SK-N-SH (cell line): ENCODE results near the gene PLCXD1. TPM values are rescaled to one million over a fixed set of nuclear protein-coding genes. Genes with fewer than 3 reads are reported as not detected.

Experiments used
- CTCF ChIA-PET: fragments of 300-600, 350-600 bp; formaldehyde crosslinking; extraction: SDS; loops from one replicate; lab custom pipeline; 2021; lab: Yijun Ruan, JAX
- POLR2A ChIA-PET: fragments of 350-600 bp; sonication (Branson Sonifier 250); formaldehyde crosslinking; extraction: SDS; loops from one replicate; lab custom pipeline; 2020; ENCODE audit warnings: antibody characterized with exemption, inconsistent platforms; lab: Yijun Ruan, JAX
- DNase-seq: peaks from one replicate; pipeline ENCODE4 v3.0.0; 2012
- H2AFZ ChIP-seq: fragments of 200-600 bp; sonication (generic); 2 replicates; pipeline ENCODE4 v1.8.1; 2016; ENCODE audit warnings: antibody characterized with exemption, mild to moderate bottlenecking, low read depth
- H3F3A ChIP-seq: fragments of 200-600 bp; sonication (generic); replicated peaks from 2 replicates; pipeline ENCODE3; 2016; ENCODE audit warnings: antibody characterized with exemption, mild to moderate bottlenecking; ENCODE audit not compliant: insufficient read depth
- H3K27ac ChIP-seq, 2 experiments: fragments of 200-500 bp in 1 of 2; fragments of 200-600 bp in 1 of 2; sonication (Bioruptor generic) in 1 of 2; sonication (generic), shearing (Covaris generic) in 1 of 2; 2 replicates each; pipeline versions ENCODE4 v1.5.1 to v1.6.1; 2014 to 2016; ENCODE audit warnings: low read depth in 2 of 2, inconsistent platforms in 1 of 2, low read length in 1 of 2, mild to moderate bottlenecking in 1 of 2, mixed read lengths in 1 of 2
- H3K27me3 ChIP-seq: fragments of 200-600 bp; sonication (generic), shearing (Covaris generic); 2 replicates; pipeline ENCODE4 v1.6.1; 2016; ENCODE audit warnings: mixed run types; ENCODE audit not compliant: insufficient read depth
- H3K36me3 ChIP-seq, 2 experiments: fragments of 200-500 bp in 1 of 2; fragments of 200-600 bp in 1 of 2; sonication (Bioruptor generic) in 1 of 2; sonication (generic) in 1 of 2; replicated peaks in 1 of 2; 2 replicates each; pipeline versions ENCODE3 to v1.5.1; 2014 to 2016; ENCODE audit warnings: low read length in 1 of 2, mild to moderate bottlenecking in 1 of 2; ENCODE audit not compliant: insufficient read depth in 2 of 2, control insufficient read depth in 1 of 2
- H3K4me1 ChIP-seq, 2 experiments: fragments of 200-500 bp in 1 of 2; fragments of 200-600 bp in 1 of 2; sonication (Bioruptor generic) in 1 of 2; sonication (generic), shearing (Covaris generic) in 1 of 2; 2 replicates each; pipeline versions ENCODE4 v1.5.1 to v1.6.1; 2014 to 2016; ENCODE audit warnings: low read depth in 1 of 2, low read length in 1 of 2, mixed run types in 1 of 2; ENCODE audit not compliant: insufficient read depth in 2 of 2, control insufficient read depth in 1 of 2
- H3K4me2 ChIP-seq: fragments of 200-600 bp; sonication (generic), shearing (Covaris generic); 2 replicates; pipeline ENCODE4 v1.6.1; 2017; ENCODE audit warnings: mixed run types
- H3K4me3 ChIP-seq, 2 experiments: fragments of 200-500 bp in 1 of 2; fragments of 200-600 bp in 1 of 2; sonication (Bioruptor generic) in 1 of 2; sonication (generic), shearing (Covaris generic) in 1 of 2; 2 replicates each; pipeline versions ENCODE4 v1.5.1 to v1.8.1; 2014 to 2016; ENCODE audit warnings: low read depth in 2 of 2, inconsistent platforms in 1 of 2, low read length in 1 of 2, mild to moderate bottlenecking in 1 of 2, mixed read lengths in 1 of 2, moderate library complexity in 1 of 2
- H3K79me2 ChIP-seq: fragments of 200-600 bp; sonication (generic); 2 replicates; pipeline ENCODE4 v1.8.1; 2017; ENCODE audit warnings: mild to moderate bottlenecking; ENCODE audit not compliant: insufficient read depth
- H3K9ac ChIP-seq: fragments of 200-600 bp; sonication (generic); 2 replicates; pipeline ENCODE4 v1.6.1; 2017; ENCODE audit warnings: mixed run types
- H3K9me2 ChIP-seq: fragments of 200-600 bp; sonication (generic); 2 replicates; pipeline ENCODE4 v1.6.1; 2017; ENCODE audit warnings: mixed run types
- H3K9me3 ChIP-seq: fragments of 200-600 bp; sonication (generic); 2 replicates; pipeline ENCODE4 v1.6.1; 2017; ENCODE audit warnings: mixed run types, mild to moderate bottlenecking, moderate library complexity
- H4K20me1 ChIP-seq: fragments of 200-600 bp; sonication (generic); 2 replicates; pipeline ENCODE4 v1.6.1; 2017; ENCODE audit warnings: mild to moderate bottlenecking, mixed run types; ENCODE audit not compliant: insufficient read depth
- ELF1 ChIP-seq: IDR thresholded peaks from 2 replicates; pipeline ENCODE4 v1.4.0; 2012
- FOXJ3 ChIP-seq: sonication (generic); formaldehyde crosslinking; IDR thresholded peaks from 2 replicates; pipeline ENCODE4 v1.5.1; 2020; ENCODE audit warnings: mild to moderate bottlenecking, missing genetic modification reagents
- FOXM1 ChIP-seq: IDR thresholded peaks from 2 replicates; pipeline ENCODE4 v1.4.0; 2012; ENCODE audit warnings: low read depth, mild to moderate bottlenecking
- MXI1 ChIP-seq: IDR thresholded peaks from 2 replicates; pipeline ENCODE4 v1.6.1; 2012; ENCODE audit warnings: mild to moderate bottlenecking, low read depth, low read length, improper control_type of control experiment
- REST ChIP-seq: IDR thresholded peaks from 2 replicates; pipeline ENCODE4 v1.6.1; 2012; ENCODE audit warnings: mild to moderate bottlenecking, low read depth, low read length, moderate library complexity
- RXRA ChIP-seq: IDR thresholded peaks from 2 replicates; pipeline ENCODE4 v1.4.0; 2012; ENCODE audit warnings: low read depth, mild to moderate bottlenecking, borderline replicate concordance
- TCF12 ChIP-seq: IDR thresholded peaks from 2 replicates; pipeline ENCODE4 v1.4.0; 2012
- WGBS: methylation state at CpG from one replicate; pipeline ENCODE4 v1.1.6; 2017; ENCODE audit warnings: low lambda C conversion rate; 5-methylcytosine and 5-hydroxymethylcytosine counted together
- polyA plus RNA-seq, 3 experiments: library from polyadenylated mRNA; depleted of rRNA; stranded (reverse); fragments of >200 nt; gene quantifications; 2 replicates each; pipeline ENCODE4 v1.2.3, GENCODE V29; 2012
- TF ChIP-seq, protein P1 (sequence below): fragments of 200-600 bp; sonication (generic); IDR thresholded peaks from 2 replicates; pipeline ENCODE4 v1.6.1; 2017; ENCODE audit warnings: antibody characterized with exemption, mild to moderate bottlenecking, moderate library complexity
- TF ChIP-seq, protein P2 (sequence below): IDR thresholded peaks from 2 replicates; pipeline ENCODE4 v1.4.0; 2012; ENCODE audit warnings: low read depth
- TF ChIP-seq, protein P3 (sequence below): fragments of 150-350 bp; IDR thresholded peaks from 2 replicates; pipeline ENCODE4 v1.6.1; 2016; ENCODE audit warnings: mild to moderate bottlenecking, low read depth, low read length

Gene PLCXD1
- polyA plus RNA-seq, 1 of the 3 experiments (the other 2 are of a cell fraction), result 14.8 TPM

GRCh38 chrX:350148-350533, 69.0 kb downstream of the PLCXD1 start:
- Histone ChIP-seq H3K27me3 (no peaks in the 10 kb centered on the region), H3K79me2 (no peaks in the 10 kb centered on the region), H2AFZ (no peak overlapping the region), H3K4me1 (no peaks in the 10 kb centered on the region; a peak in 1 of 4 replicates), H3K4me3 (no peak overlapping the region), H3K4me2 (no peak overlapping the region), H3K9me2 (no peaks in the 10 kb centered on the region), H3K27ac (no peak overlapping the region), H3F3A (no peaks in the 10 kb centered on the region), H3K9me3 (no peaks in the 10 kb centered on the region), H4K20me1 (no peaks in the 10 kb centered on the region), H3K9ac (no peak overlapping the region), H3K36me3 (peaks cover 0 to 3% of the 10 kb centered on the region in 2 experiments)
- POLR2A ChIA-PET, result no interaction called here
- no peak for DNase-seq
- 89% methylated on average over 12 of the region's 20 CpGs for WGBS
- CTCF ChIA-PET, result no interaction called here
- TF ChIP-seq TCF12 (no peak), MXI1 (no peak), FOXJ3 (CRISPR knock-in tag) (no peak), ELF1 (no peak), RXRA (no peak), FOXM1 (no peak), REST (no peak)
- TF ChIP-seq, protein P1, sequence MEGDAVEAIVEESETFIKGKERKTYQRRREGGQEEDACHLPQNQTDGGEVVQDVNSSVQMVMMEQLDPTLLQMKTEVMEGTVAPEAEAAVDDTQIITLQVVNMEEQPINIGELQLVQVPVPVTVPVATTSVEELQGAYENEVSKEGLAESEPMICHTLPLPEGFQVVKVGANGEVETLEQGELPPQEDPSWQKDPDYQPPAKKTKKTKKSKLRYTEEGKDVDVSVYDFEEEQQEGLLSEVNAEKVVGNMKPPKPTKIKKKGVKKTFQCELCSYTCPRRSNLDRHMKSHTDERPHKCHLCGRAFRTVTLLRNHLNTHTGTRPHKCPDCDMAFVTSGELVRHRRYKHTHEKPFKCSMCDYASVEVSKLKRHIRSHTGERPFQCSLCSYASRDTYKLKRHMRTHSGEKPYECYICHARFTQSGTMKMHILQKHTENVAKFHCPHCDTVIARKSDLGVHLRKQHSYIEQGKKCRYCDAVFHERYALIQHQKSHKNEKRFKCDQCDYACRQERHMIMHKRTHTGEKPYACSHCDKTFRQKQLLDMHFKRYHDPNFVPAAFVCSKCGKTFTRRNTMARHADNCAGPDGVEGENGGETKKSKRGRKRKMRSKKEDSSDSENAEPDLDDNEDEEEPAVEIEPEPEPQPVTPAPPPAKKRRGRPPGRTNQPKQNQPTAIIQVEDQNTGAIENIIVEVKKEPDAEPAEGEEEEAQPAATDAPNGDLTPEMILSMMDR, result no peak
- TF ChIP-seq, protein P2, sequence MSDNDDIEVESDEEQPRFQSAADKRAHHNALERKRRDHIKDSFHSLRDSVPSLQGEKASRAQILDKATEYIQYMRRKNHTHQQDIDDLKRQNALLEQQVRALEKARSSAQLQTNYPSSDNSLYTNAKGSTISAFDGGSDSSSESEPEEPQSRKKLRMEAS, result no peak
- TF ChIP-seq, protein P3, sequence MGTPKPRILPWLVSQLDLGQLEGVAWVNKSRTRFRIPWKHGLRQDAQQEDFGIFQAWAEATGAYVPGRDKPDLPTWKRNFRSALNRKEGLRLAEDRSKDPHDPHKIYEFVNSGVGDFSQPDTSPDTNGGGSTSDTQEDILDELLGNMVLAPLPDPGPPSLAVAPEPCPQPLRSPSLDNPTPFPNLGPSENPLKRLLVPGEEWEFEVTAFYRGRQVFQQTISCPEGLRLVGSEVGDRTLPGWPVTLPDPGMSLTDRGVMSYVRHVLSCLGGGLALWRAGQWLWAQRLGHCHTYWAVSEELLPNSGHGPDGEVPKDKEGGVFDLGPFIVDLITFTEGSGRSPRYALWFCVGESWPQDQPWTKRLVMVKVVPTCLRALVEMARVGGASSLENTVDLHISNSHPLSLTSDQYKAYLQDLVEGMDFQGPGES, result no peak
